ENCODE results near the gene CDS1.

GRCh38 chr4:84690481-84690880 is 107.6 kb downstream of the CDS1 start:
- TF ChIP-seq, protein P1, sequence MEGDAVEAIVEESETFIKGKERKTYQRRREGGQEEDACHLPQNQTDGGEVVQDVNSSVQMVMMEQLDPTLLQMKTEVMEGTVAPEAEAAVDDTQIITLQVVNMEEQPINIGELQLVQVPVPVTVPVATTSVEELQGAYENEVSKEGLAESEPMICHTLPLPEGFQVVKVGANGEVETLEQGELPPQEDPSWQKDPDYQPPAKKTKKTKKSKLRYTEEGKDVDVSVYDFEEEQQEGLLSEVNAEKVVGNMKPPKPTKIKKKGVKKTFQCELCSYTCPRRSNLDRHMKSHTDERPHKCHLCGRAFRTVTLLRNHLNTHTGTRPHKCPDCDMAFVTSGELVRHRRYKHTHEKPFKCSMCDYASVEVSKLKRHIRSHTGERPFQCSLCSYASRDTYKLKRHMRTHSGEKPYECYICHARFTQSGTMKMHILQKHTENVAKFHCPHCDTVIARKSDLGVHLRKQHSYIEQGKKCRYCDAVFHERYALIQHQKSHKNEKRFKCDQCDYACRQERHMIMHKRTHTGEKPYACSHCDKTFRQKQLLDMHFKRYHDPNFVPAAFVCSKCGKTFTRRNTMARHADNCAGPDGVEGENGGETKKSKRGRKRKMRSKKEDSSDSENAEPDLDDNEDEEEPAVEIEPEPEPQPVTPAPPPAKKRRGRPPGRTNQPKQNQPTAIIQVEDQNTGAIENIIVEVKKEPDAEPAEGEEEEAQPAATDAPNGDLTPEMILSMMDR (IDR thresholded peaks at IDR 0.05) = no peak
- no peak for TF ChIP-seq POLR2A (IDR thresholded peaks at IDR 0.05; ENCODE audit: low read depth)
